Keratinocyte (primary cell): ENCODE data around the gene TEDC2.

Source experiments
- EZH2 ChIP-seq: IDR thresholded peaks from one replicate; pipeline ENCODE4 v1.6.1; 2012; ENCODE audit warnings: inconsistent platforms, mild to moderate bottlenecking, low read length, moderate library complexity
- TF ChIP-seq, protein P1 (sequence below), 3 experiments: IDR thresholded peaks in 1 of 3; conservative IDR thresholded peaks in 1 of 3; optimal IDR thresholded peaks in 1 of 3; 2 replicates in 2 of 3; 3 replicates in 1 of 3; pipeline versions ENCODE3 to v1.5.1; 2011; ENCODE audit warnings: low read length in 3 of 3, mild to moderate bottlenecking in 3 of 3, moderate library complexity in 2 of 3, control low read depth in 1 of 3, inconsistent platforms in 1 of 3; ENCODE audit not compliant: insufficient read depth in 2 of 3; ENCODE audit errors: extremely low read depth in 1 of 3

DNA sequence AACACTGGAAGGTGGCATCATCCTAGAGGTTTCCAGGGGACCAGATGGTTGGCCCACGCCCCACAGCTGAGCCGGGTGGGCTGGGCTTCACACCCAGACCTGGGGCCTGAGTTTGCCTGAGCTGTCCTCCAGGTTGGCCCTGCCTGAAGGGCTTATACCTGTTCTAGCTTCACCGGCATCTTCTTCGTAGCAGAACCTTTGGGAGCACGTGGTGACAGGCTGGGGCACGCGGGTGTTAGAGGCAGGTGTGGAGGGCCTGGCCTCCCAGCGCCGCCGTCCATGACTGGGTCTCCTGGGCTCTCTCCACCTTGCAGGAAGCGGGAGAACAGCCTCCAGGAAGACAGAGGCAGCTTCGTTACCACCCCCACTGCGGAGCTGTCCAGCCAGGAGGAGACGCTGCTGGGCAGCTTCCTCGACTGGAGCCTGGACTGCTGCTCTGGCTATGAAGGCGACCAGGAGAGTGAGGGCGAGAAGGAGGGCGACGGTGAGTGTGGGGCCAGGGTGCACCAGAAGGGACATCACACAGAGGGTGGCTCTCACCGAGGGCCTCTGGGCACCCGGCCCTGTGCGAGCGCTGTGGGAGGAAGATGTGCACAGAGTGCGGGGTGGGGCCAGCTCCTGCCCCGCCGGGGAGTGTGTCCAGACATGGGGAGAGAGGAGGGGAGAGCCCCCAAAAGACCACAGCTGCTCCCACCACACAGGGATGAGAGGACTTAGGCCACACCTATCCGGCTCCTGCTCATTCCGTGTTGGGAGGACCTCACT lies 4.6 kb upstream of the TEDC2 start:
- no peak for TF ChIP-seq EZH2
- TF ChIP-seq, protein P1, sequence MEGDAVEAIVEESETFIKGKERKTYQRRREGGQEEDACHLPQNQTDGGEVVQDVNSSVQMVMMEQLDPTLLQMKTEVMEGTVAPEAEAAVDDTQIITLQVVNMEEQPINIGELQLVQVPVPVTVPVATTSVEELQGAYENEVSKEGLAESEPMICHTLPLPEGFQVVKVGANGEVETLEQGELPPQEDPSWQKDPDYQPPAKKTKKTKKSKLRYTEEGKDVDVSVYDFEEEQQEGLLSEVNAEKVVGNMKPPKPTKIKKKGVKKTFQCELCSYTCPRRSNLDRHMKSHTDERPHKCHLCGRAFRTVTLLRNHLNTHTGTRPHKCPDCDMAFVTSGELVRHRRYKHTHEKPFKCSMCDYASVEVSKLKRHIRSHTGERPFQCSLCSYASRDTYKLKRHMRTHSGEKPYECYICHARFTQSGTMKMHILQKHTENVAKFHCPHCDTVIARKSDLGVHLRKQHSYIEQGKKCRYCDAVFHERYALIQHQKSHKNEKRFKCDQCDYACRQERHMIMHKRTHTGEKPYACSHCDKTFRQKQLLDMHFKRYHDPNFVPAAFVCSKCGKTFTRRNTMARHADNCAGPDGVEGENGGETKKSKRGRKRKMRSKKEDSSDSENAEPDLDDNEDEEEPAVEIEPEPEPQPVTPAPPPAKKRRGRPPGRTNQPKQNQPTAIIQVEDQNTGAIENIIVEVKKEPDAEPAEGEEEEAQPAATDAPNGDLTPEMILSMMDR (optimal IDR thresholded peaks at IDR 0.05 in 1 of 3, IDR thresholded peaks at IDR 0.05 in 1 of 3, conservative IDR thresholded peaks at IDR 0.05 in 1 of 3; ENCODE audit: extremely low read depth in 1 of 3, insufficient read depth in 2 of 3, low read length in 3 of 3): no peak
